ENCODE measurements around the gene RPL11. TPM values are rescaled to one million over a fixed set of nuclear protein-coding genes. Genes with fewer than 3 reads are reported as not detected.

RPL11 gene
- total and polyA plus RNA-seq, 10 of the 15 experiments (the other 5 are each of a cell fraction or from before 2014, with no cell fraction given): 968 to 4,611 (median 2,521) TPM

DNA sequence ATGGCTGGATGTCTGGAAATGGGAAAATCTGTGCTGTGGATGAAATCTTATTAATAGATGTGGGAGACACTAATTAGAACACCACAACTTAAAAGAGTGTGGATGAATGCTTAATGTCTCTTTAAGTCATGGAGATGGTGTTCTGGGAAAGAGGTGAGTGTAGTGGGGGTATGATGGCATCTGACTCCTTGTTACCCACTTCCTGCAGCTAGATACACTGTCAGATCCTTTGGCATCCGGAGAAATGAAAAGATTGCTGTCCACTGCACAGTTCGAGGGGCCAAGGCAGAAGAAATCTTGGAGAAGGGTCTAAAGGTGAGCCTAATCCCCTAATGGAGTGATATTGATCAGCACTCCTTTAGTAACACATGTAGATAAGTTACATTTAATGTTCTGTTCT, 2.0 kb downstream of the RPL11 start:
- ATAC-seq (no peak), DNase-seq (ENCODE audit: low read depth, low spot score) (no peak), FAIRE-seq (no peak)
- ChIA-PET SMC1A (ENCODE audit: uncharacterized antibody, unreplicated experiment) (interaction anchor here (0.8 to 10.9 kb wide), 8 partner anchors 9 to 58 kb away, joined by 3 to 137 read pairs (median 4); partner anchors contain the start of gene ELOA), POLR2A (interaction anchor here (0.7 to 1.7 kb wide), 5 partner anchors 11 to 116 kb away, joined by 3 to 5 read pairs (median 4); no protein-coding TSS in a partner anchor), CTCF (interaction anchor here (1.0 to 10.5 kb wide), 6 partner anchors 9 to 164 kb away, joined by 3 to 155 read pairs (median 4); partner anchors contain the start of gene ELOA), RAD21 (ENCODE audit: unreplicated experiment) (interaction anchor here (0.9 to 2.8 kb wide), 6 partner anchors 29 to 196 kb away, joined by 3 to 11 read pairs (median 4); no protein-coding TSS in a partner anchor)
- H2AFZ ChIP-seq (ENCODE audit: control insufficient read depth, low read depth, low read length): no peak overlapping the region
- peak overlapping the region; percentile 69 for H3K4me2 ChIP-seq (ENCODE audit: control insufficient read depth, insufficient read depth)
- H3K4me1 ChIP-seq (ENCODE audit: control insufficient read depth, insufficient read depth, low read length): peaks cover 8% of the 10 kb centered on the region
- no peaks in the 10 kb centered on the region for H3K9me3 ChIP-seq (replicated peaks; ENCODE audit: control insufficient read depth, insufficient read depth, low read length)
- H3K4me3 ChIP-seq: peak overlapping the region; percentile 87
- peaks cover 11% of the 10 kb centered on the region for H4K20me1 ChIP-seq (ENCODE audit: control insufficient read depth, insufficient read depth)
- peaks cover 16 to 46% of the 10 kb centered on the region in 2 experiments for H3K36me3 ChIP-seq (ENCODE audit: control insufficient read depth in 2 of 2, insufficient read depth in 2 of 2, low read length in 1 of 2)
- 43% methylated on average over 2 of the region's 2 CpGs for WGBS (ENCODE audit: insufficient coverage, insufficient replicate concordance, low lambda C conversion rate, missing lambda C conversion rate)
- peak overlapping the region; percentile 30; the same call in 1 of the 2 replicates for H3K27ac ChIP-seq (ENCODE audit: control insufficient read depth, insufficient read depth)
- H3K79me2 ChIP-seq (ENCODE audit: control insufficient read depth, insufficient read depth, low read length): peaks cover 67% of the 10 kb centered on the region
- H3K9ac ChIP-seq (ENCODE audit: control insufficient read depth, insufficient read depth, low read length): peak overlapping the region; percentile 91
- TF ChIP-seq SMAD5 (IDR thresholded peaks at IDR 0.05; ENCODE audit: low read depth) (0 out of 2 replicates have a peak, but pooled peaks have one; percentile 41), NFXL1 (IDR thresholded peaks at IDR 0.05; ENCODE audit: borderline replicate concordance) (no peak)
- BruUV-seq (replicated peaks): no TSS peak
- in situ Hi-C loops (cut with MboI) (loop anchor here (5.0 kb wide), 1 partner anchor 54 kb away; no protein-coding TSS in a partner anchor), intact Hi-C loops (cut with micrococcal nuclease; ENCODE audit: unreplicated experiment) (no loop called here)
- H3K27me3 ChIP-seq (replicated peaks in 1 of 2; ENCODE audit: control insufficient read depth in 2 of 2, insufficient read depth in 2 of 2, low read length in 1 of 2): no peaks in the 10 kb centered on the region

DNA sequence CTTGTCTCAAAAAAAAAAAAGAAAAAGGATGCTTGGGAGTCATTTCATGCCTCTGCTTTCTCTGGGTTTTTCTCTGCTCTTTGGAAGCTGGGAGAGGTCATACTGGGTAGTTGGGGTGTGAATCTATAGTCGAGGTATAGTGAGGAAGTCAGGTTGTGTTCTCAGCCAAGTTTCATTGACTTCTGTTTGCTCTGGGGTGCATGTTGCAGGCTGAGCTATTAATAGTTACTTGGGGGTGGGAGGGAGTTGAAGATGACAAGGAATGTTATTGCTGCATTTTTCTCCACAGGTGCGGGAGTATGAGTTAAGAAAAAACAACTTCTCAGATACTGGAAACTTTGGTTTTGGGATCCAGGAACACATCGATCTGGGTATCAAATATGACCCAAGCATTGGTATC, 2.8 kb downstream of the RPL11 start:
- DNase-seq (ENCODE audit: low read depth, low spot score) (no peak), FAIRE-seq (no peak), ATAC-seq (no peak)
- no TSS peak for BruUV-seq (replicated peaks)
- Histone ChIP-seq H3K27me3 (replicated peaks in 1 of 2; ENCODE audit: control insufficient read depth in 2 of 2, insufficient read depth in 2 of 2, low read length in 1 of 2) (no peaks in the 10 kb centered on the region), H3K4me3 (peak overlapping the region; percentile 87; the same call in 1 of the 2 replicates), H3K4me2 (ENCODE audit: control insufficient read depth, insufficient read depth) (peak overlapping the region; percentile 69), H3K4me1 (ENCODE audit: control insufficient read depth, insufficient read depth, low read length) (peaks cover 10% of the 10 kb centered on the region), H3K9ac (ENCODE audit: control insufficient read depth, insufficient read depth, low read length) (peak overlapping the region; percentile 91), H2AFZ (ENCODE audit: control insufficient read depth, low read depth, low read length) (no peak overlapping the region), H3K9me3 (replicated peaks; ENCODE audit: control insufficient read depth, insufficient read depth, low read length) (no peaks in the 10 kb centered on the region), H3K27ac (ENCODE audit: control insufficient read depth, insufficient read depth) (no peak overlapping the region), H4K20me1 (ENCODE audit: control insufficient read depth, insufficient read depth) (peaks cover 13% of the 10 kb centered on the region), H3K79me2 (ENCODE audit: control insufficient read depth, insufficient read depth, low read length) (peaks cover 75% of the 10 kb centered on the region), H3K36me3 (ENCODE audit: control insufficient read depth in 2 of 2, insufficient read depth in 2 of 2, low read length in 1 of 2) (peaks cover 19 to 50% of the 10 kb centered on the region in 2 experiments)
- intact Hi-C loops (cut with micrococcal nuclease; ENCODE audit: unreplicated experiment): no loop called here
- ChIA-PET POLR2A (interaction anchor here (0.7 to 1.5 kb wide), 5 partner anchors 10 to 115 kb away, joined by 3 to 5 read pairs (median 4); no protein-coding TSS in a partner anchor), CTCF (interaction anchor here (0.9 to 10.5 kb wide), 10 partner anchors 8 to 165 kb away, joined by 3 to 155 read pairs (median 3); partner anchors contain the start of gene ELOA), RAD21 (ENCODE audit: unreplicated experiment) (interaction anchor here (0.7 to 1.6 kb wide), 7 partner anchors 28 to 197 kb away, joined by 3 to 8 read pairs (median 4); partner anchors contain the start of gene ELOA), SMC1A (ENCODE audit: uncharacterized antibody, unreplicated experiment) (interaction anchor here (0.7 to 10.9 kb wide), 10 partner anchors 12 to 646 kb away, joined by 3 to 137 read pairs (median 3); partner anchors contain the start of gene ELOA)
- in situ Hi-C loops (cut with MboI): loop anchor here (5.0 kb wide), 1 partner anchor 53 kb away; no protein-coding TSS in a partner anchor
- TF ChIP-seq POLR2A (IDR thresholded peaks at IDR 0.05; ENCODE audit: low read depth, low read length): 0 out of 2 replicates have a peak, but pooled peaks have one; percentile 18
- no peak for TF ChIP-seq ZNF24 (IDR thresholded peaks at IDR 0.05)
- WGBS (ENCODE audit: insufficient coverage, insufficient replicate concordance, low lambda C conversion rate, missing lambda C conversion rate): 61% methylated on average over 3 of the region's 3 CpGs

Data from GM12878 (cell line).